Activated CD4-positive, CD25-positive, alpha-beta regulatory T cell treated with anti-CD3 and anti-CD28 coated beads, Interleukin-2, amount 50 U/mL, for 72 hours (primary cell): Measurements from ENCODE around the gene EDAR.

Experiments
- DNase-seq: peaks from one replicate; pipeline ENCODE4 v3.0.0; 2021

Gene EDAR

GRCh38 chr2:108937367-108938017 lies 51.5 kb downstream of the EDAR start:
- no peak for DNase-seq

- no peak for DNase-seq
These were observed 52.2 kb downstream of the EDAR start for GRCh38 chr2:108936866-108937265.

- no peak for DNase-seq
These were observed 52.8 kb downstream of the EDAR start for GRCh38 chr2:108936076-108936864.

GRCh38 chr2:108935271-108935741 lies 53.7 kb downstream of the EDAR start:
- no peak for DNase-seq

DNA sequence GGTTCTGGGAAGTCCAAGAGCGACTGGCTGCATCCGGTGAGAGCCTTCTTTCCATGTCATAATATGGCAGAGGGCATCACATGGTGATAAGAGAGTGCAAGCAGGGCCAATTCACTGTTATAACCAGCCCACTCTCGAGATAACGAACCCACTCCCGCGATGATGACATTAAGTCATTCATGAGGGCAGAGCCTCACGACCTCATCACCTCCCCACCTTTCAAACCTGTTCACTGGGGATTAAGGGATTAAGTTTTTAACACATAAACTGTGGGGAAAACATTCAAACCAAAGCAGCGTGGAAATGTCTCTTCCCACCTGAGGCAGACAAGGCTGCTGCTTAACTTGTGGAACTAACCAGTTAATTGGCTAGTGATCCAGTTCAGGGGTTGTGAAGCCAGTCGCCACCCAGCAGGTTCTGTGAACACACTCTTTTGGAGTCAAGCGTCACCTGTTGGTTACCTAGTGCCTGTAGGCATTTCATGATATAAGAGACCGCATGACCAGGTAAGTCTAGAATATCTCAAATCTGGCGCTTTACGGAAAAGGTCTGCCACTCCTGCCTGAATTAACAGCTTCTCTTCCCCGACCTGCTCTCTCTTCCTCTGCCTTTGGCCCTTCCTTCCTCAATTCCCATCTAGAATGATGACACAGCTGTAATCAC lies 54.3 kb downstream of the EDAR start:
- DNase-seq, result no peak

DNA sequence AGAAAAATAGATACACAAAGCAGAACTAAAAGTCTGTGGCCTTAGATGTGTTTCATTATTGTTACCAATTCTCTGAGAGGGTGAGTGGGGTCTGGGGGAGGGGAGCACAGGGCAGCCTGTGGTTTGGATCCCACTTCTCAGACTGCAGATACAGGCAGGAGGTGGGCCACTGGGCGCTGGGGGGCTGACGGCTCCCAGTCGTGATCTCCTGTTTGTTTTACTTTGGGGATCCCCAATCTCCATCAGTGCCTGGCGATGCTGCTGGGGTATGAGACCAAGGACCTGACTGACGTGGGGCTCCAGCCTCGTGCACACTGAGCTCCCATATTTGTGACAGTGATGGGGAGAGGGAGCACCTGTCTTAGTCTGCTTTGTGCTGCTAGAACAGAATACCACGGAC lies 54.9 kb downstream of the EDAR start:
- DNase-seq, result no peak

- no peak for DNase-seq
These were observed 55.3 kb downstream of the EDAR start for GRCh38 chr2:108933691-108934117.

- DNase-seq, result no peak
These were observed 56.2 kb downstream of the EDAR start for GRCh38 chr2:108932736-108933332.

DNA sequence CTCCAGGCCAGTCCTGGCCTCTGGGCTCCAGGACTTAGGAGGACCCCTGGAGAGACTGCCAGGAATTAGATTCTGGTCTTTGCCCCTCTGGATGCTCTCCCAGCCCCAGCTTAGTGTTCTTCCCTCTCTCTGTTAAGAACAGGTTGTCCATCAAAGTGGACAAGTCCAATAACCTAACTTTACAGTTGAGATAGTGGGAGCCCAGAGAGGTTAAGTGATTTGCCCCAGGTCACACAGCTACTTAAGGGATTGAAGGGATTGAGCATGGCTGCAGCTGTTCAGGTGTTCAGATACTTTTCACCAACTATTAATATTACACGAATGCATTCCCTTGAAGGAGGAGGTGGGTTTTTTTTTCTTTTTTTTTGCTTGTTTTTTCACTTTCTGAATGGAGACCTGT lies 57.6 kb downstream of the EDAR start:
- DNase-seq, result no peak

GRCh38 chr2:108929807-108930425 lies 59.1 kb downstream of the EDAR start:
- DNase-seq, result no peak

GRCh38 chr2:108928660-108929377 lies 60.2 kb downstream of the EDAR start:
- DNase-seq, result no peak

DNA sequence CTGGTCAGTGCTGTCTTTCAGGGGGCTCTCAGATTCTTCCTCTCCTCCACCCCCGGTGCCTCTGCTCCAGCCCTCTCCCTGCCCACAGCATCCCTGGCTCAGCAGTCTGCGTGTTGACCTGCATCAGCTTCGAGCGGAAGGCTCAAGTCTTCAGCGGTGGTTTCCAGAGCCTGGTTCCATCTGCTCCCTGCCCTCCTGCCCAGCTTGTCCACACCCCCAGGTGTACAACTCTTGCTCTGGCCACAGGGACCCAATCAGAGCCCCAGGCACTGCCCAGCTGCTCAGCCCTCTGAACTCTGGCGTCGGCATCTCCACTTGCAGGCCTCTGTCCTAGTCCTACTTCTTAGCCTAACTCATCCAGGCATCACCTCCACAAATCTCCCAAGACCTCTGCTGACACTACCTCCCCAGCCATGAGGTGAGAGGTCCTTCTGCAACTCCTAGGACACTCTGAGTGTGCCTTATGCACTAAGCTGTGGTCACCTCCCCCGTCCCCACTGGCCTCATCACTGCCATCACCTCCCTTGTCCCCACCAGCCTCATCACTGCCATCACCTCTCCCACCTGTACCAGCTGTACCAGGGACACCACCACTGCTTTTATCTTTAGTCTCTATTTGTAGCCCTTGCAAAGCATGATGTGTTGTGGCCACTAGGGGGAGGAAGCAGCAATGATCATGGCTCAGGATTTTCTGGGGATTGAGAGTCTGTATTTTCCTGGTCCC lies 60.9 kb downstream of the EDAR start:
- no peak for DNase-seq

DNA sequence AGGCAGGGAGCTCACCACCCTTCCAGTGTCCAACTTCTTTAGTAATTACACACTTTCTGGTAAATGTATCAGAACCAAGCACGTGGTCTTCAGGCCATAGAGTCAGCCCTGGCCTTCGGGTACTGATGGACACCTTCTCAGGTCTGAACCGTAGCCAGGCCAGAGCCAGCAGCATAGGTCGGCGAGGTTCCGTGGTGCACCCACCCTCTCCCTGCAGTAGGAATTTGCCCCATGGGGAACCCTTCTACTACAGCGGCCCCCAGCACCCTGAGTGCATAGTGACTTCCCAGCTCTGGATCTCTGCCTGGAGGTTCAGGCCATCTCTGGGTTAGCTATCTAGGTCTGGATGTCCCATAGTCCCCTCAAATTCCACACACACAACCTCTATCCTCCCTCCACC lies 61.6 kb downstream of the EDAR start:
- DNase-seq, result no peak

GRCh38 chr2:108926561-108927380 lies 62.2 kb downstream of the EDAR start:
- DNase-seq, result no peak

DNA sequence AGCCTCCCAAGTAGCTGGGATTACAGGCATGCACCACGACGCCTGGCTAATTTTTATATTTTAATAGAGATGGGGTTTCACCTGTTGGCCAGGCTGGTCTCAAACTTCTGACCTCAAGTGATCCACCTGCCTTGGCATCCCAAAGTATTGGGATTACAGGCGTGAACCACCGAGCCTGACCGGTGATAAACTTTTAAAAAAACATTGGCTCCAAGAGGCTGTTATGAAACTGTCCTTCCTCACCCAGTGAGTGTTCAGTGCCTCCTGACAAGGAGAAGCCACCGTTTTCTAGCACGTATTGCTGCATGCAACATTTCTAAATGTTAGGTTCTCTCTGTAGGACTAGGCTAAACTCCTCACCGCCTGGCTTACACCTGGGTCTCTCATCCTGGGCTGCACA lies 63.3 kb downstream of the EDAR start:
- no peak for DNase-seq

GRCh38 chr2:108925286-108925685 lies 63.7 kb downstream of the EDAR start:
- DNase-seq, result no peak

DNA sequence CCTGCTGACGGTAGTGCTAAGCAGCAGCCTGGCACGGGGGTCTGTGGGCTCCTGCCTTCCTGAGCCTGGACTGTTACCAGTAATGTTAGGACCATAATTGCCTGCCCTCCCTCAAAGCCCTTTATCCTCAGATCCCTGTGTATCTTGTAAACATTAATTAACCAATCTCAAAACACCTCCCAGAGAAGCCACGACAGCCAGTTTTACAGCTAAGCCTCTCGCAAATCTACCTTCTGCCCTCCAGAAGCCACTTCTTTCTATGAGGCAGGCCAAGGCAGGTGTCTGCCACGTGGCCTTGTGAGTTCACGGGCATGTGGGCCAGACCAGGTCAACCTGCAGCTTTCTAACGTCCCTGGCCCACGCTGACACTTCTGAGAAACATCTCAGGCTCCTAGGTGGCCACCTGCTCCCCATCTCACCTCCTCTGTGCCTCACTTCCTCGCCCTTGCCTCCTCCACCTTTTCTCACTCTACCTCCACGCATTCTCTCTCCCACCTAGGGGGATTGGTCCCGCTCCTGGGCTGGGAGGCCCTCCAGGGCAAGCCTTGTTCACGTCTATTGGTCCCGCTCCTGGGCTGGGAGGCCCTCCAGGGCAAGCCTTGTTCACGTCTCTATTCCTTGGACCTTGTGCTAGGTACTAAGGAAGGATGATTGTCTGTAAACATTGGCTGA lies 64.3 kb downstream of the EDAR start:
- DNase-seq, result no peak

- DNase-seq, result no peak
These were observed 65.1 kb downstream of the EDAR start for GRCh38 chr2:108923736-108924579.
